HG03442 (cell line): ENCODE results near the gene DHX58.

Experiments
- ATAC-seq: cut with Tn5 transposase; IDR thresholded peaks from one replicate; pipeline ENCODE4 v1.9.1; 2021; ENCODE audit warnings: mild to moderate bottlenecking, moderate library complexity; ENCODE audit not compliant: unreplicated experiment

DHX58 gene

DNA sequence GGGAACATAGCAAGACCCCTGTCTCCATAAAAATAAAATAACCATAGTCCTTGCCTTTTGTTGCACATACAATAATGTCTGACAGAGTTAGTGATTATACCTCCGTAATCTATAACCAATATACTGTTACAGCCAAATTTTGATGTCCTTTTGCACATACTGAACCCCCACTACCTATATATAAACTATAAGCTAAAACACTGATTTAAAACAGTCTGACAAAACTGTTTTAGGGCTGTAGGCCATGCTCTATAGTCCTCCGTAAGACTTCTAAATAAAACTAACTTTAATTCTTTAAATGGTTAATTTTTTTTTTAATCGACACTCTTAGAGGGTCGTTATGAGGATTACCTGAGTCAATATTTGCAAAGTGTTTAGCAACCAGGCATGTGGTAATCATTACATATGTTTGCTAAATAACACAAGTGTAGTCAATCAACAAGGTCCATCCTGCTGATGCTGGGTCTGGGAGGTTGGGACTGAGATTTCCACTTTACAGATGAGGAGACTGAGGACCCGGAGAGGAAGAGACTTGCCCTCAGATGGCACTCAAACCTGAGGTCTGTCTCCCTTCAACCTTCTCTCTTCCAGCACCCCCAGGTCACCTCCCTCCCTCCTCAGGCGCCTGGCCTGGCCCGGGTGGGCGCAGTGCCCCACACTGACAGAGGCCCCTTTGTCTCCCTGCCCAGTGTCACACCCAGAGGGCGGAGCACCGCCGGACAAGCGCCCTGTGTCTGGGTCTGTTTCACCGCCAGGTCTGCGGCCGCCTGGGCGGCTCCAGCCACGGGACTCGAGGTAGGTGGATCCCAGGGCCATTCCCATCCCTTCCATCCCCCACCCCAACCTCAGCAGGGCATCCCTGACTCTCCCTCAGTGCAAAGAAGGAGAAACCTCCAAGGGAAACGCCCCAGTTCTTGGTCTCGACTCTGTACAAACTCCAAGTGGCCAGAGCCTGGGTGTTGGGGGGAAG is 24.5 kb downstream of the DHX58 start:
- no peak for ATAC-seq

DNA sequence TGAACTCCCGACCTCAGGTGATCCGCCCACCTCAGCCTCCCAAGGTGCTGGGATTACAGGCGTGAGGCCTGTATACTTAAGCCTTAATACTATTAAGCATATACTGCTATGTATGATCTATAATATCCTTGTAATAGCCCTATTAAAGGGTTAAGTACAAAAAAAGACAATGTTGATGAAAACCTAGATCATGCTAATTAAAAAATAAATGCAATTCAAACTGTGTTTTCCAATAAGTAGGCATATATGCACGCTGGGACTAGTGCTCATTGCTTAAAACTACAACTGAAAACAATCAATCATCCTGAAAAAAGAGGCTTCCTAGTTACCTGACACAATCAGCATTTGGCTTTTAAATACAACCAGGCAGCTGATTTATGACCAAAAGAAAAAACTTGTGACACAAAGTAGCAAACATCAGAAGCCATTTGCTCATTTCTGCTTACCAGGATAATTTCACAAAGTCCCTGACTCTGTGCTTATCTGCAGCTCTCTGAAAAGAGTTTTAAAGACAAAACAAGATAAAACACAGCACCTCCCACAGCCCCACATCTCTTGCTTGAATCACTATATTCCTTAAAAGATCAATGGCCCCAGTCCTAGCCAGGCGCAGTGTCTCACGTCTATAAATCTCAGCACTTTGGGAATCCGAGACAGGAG is 25.3 kb downstream of the DHX58 start:
- ATAC-seq: no peak

GRCh38 chr17:42081516-42082129 is 30.9 kb downstream of the DHX58 start:
- ATAC-seq: no peak

DNA sequence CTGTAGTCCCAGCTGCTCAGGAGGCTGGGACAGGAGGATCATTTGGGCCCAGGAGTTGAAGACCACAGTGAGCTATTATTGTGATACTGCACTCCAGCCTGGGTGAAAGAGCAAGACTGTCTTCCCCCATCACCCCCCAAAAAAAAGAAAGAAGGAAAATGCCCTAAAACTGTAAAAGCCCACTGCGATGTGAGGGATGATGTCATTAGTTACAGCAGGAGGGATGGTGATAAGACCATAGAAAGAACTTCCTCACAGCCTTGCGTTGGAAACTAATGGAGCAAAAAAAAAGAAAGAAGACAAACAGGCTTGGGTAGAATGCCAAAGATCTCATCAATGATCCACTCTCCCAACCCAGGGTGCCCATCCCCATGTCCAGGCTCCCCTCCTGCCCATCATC is 33.0 kb downstream of the DHX58 start:
- no peak for ATAC-seq

DNA sequence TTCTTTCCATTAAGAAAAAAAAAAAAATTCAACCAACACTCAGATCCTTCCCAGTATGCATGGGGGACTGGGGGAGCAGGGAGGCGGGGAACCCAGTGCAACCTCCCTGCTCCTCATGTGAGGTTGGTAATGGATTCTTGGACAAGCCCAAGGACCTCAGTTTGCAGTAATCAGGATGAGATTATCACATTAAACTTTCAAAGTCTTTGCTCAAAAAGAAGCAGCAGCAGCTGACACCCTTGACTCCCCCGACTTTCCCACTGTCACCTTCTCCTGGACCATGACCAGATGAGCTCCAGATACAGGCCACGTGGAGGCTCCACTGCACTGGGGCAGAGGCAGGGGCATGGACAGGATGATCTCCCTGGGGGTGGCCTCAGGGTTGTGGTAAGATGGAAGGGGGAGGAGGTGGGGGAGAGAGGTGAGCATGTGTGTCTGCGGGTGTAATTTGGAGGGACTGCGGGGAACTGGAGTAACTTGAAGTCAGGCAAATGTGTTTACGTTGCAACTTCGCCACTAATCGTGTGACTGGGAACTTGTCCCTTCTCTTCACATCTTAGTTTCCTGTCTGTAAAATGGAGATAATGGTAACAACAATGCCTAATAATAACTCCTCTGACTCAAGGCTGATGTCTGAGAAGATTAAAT is 34.0 kb downstream of the DHX58 start:
- ATAC-seq: no peak

DNA sequence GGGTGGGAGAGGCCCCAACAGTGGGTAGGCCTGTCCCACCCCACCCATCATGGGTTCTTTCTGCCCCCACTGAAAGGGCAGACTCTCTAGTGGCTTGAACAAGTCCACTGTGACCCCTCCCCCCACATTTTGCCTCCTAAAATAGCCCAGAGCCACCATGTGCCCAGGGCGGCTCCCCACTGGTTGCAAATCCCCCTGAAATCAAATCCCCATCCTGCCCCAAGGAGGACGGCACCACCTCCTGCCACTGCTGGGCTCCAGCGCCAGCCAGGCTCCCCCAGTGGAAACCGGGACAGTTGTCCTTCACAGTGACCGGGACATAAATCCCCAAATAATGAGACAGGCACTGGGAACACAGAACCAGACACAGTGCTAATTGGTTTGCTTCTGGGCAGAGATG is 34.8 kb downstream of the DHX58 start:
- no peak for ATAC-seq

- no peak for ATAC-seq
Observed at GRCh38 chr17:42076797-42077559, 35.5 kb downstream of the DHX58 start.

DNA sequence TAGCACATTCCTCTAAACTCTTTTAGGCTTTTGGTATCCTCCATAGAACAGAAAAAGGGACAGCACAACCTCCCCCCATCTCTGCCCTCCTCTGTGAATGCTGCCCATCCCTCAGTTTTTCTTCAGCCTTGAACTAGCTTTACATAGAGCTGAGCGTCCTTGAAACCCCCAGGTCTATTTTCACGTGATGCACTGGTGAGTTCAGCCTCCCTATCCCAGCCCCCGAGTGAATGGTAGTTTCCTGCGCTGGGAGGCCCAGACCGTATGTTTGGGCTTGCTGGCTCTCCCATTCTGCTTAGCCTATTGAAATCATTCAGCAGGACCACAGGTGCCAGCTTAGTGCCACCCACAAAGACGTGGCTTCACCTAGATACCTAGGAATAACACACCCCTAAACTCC is 36.7 kb downstream of the DHX58 start:
- ATAC-seq: no peak

- ATAC-seq: no peak
Observed at GRCh38 chr17:42072323-42073187, 40.0 kb downstream of the DHX58 start.

GRCh38 chr17:42071810-42072209 is 40.7 kb downstream of the DHX58 start:
- ATAC-seq: no peak

- no peak for ATAC-seq
Observed at GRCh38 chr17:42068979-42069378, 43.5 kb downstream of the DHX58 start.

GRCh38 chr17:42067371-42068091 is 45.0 kb downstream of the DHX58 start:
- no peak for ATAC-seq

DNA sequence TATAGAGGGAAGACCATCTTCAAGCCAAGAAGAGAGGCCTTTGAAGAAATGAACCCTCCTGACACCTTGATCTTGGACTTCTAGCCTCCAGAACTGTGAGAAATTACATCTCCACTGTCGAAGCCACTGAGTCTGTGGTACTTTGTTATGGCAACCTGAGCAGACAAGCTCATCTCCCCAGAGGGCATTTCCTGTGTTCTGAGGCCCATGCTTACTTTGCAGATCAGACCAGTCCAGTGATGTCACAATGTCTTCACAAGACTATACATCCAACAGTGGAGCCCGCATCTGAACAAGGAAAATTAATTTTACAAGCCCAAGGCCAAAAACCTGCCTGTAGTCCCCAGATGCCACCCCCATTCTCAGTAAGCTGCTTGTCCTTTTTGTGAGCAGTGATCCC is 47.3 kb downstream of the DHX58 start:
- ATAC-seq: no peak

DNA sequence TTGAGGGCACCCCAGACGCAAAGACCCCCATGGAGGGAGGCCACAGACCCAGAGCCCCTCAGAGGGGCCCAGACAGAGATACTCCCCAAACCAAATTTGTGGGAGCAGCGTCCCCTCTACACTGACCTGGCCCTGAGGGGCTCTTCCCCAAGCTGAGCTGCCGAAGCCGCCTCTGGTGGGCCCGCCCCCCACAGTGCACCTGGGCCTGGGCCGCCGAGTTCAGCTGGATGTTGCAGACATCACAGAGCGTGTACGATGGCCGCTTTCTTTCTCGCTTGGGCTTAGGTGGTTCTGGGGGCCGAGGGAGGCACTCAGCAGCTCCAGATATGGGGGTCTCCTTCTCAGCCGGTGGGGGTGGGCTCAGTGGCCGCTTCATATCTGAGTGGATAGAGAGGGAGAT is 49.8 kb downstream of the DHX58 start:
- ATAC-seq: no peak

GRCh38 chr17:42061646-42062487 is 50.6 kb downstream of the DHX58 start:
- no peak for ATAC-seq

- ATAC-seq: no peak
Observed at GRCh38 chr17:42060231-42060630, 52.3 kb downstream of the DHX58 start.

DNA sequence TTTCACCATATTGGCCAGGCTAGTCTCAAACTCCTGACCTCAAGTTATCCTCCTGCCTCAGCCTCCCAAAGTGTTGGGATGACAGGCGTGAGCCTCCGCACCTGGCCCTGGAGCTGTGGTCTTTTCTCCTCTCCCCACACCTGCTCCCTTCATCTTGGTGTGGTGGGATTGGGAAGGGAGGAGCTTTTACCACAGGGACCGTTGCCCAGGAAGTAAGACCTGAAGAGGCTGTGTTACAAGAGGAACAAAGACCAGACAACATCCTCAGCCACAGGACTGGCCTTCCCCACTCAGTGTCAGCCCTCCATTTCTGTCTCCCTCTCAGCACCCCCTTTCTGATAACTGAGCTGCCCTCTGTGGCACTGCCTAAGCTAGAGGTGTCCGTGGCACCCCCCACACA is 52.7 kb downstream of the DHX58 start:
- no peak for ATAC-seq

DNA sequence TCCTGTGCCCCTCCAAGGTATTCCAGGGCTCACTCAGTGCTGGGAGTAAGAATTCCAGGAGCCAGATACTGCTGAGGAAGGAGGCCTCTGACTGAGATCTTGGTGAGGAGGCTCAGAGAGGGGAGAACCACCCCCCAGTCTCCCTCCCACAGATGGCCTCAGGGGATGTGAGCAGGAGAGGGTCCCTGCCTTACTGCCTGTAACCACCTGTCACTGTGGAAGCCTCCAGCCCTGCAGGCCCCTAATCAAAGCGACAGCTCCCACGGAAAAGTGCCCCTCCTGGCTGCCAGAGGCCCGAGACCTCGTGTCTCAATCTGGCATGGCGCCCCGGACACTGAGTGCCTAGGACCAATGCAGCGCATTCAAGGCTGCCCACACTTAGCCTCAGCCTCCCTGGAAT is 54.5 kb downstream of the DHX58 start:
- no peak for ATAC-seq
